ENCODE measurements around the gene ERVK3-1. TPM values are rescaled to one million over a fixed set of nuclear protein-coding genes. Genes with fewer than 3 reads are reported as not detected.

ERVK3-1 gene
- total RNA-seq, 1 donor from 2014 or later: 74.3 TPM

DNA sequence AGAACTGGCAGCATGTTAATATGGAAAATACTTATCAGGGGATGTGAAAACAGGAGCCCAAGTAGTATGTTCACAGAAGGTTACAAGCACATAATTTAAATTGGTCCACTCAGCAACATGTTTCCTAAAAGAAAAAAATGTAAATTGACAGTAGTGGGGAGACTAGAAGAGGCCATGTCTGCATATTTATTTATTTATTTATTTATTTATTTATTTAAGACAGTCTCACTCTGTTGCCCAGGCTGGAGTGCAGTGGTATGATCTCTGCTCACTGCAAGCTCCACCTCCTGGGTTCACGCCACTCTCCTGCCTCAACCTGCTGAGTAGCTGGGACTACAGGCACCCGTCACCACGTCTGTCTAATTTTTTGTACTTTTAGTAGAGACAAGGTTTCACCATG, 40.1 kb upstream of the ERVK3-1 start:
- CTCF ChIA-PET: no interaction called here
- intact Hi-C loops (cut with micrococcal nuclease): no loop called here
- H3K4me1 Mint-ChIP-seq: no peaks in the 10 kb centered on the region
- POLR2A ChIA-PET: no interaction called here
- no peaks in the 10 kb centered on the region for H3K27me3 Mint-ChIP-seq
- H3K27ac Mint-ChIP-seq: no peak overlapping the region
- TF ChIP-seq, protein P1, sequence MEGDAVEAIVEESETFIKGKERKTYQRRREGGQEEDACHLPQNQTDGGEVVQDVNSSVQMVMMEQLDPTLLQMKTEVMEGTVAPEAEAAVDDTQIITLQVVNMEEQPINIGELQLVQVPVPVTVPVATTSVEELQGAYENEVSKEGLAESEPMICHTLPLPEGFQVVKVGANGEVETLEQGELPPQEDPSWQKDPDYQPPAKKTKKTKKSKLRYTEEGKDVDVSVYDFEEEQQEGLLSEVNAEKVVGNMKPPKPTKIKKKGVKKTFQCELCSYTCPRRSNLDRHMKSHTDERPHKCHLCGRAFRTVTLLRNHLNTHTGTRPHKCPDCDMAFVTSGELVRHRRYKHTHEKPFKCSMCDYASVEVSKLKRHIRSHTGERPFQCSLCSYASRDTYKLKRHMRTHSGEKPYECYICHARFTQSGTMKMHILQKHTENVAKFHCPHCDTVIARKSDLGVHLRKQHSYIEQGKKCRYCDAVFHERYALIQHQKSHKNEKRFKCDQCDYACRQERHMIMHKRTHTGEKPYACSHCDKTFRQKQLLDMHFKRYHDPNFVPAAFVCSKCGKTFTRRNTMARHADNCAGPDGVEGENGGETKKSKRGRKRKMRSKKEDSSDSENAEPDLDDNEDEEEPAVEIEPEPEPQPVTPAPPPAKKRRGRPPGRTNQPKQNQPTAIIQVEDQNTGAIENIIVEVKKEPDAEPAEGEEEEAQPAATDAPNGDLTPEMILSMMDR (IDR thresholded peaks at IDR 0.05): no peak
- H3K9me3 Mint-ChIP-seq: peaks cover 20% of the 10 kb centered on the region
- no peak for DNase-seq
- H3K36me3 Mint-ChIP-seq (ENCODE audit: low read depth): peaks cover 55% of the 10 kb centered on the region
- ATAC-seq (ENCODE audit: low read depth): no peak
- H3K4me3 Mint-ChIP-seq: no peak overlapping the region

DNA sequence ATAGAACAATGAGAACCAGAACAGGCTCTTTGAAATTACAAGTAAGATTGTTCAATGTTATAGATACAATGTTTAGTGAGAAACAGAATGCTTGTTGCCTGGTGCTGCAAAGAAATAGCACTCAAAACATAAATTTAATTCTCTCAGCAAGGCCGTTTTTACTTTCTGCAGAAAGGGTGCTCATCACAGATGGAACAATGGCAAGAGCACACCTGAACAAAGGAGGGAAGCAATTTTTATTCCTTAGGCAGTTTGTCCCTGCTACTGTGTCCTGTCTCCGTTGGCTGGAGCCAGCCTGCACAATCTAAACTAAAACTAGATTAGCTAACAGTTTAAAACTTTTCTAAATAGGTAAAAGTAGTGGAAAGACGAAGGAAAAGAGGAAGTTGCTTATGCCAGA, 36.8 kb upstream of the ERVK3-1 start:
- TF ChIP-seq, protein P1 (IDR thresholded peaks at IDR 0.05): no peak
- POLR2A ChIA-PET: no interaction called here
- no peaks in the 10 kb centered on the region for H3K4me1 Mint-ChIP-seq
- no peak for ATAC-seq (ENCODE audit: low read depth)
- intact Hi-C loops (cut with micrococcal nuclease): no loop called here
- no peak overlapping the region for H3K27ac Mint-ChIP-seq
- no peak overlapping the region for H3K4me3 Mint-ChIP-seq
- CTCF ChIA-PET: no interaction called here
- H3K27me3 Mint-ChIP-seq: no peaks in the 10 kb centered on the region
- no peak for DNase-seq
- H3K36me3 Mint-ChIP-seq (ENCODE audit: low read depth): peaks cover 48% of the 10 kb centered on the region
- peaks cover 12% of the 10 kb centered on the region for H3K9me3 Mint-ChIP-seq

DNA sequence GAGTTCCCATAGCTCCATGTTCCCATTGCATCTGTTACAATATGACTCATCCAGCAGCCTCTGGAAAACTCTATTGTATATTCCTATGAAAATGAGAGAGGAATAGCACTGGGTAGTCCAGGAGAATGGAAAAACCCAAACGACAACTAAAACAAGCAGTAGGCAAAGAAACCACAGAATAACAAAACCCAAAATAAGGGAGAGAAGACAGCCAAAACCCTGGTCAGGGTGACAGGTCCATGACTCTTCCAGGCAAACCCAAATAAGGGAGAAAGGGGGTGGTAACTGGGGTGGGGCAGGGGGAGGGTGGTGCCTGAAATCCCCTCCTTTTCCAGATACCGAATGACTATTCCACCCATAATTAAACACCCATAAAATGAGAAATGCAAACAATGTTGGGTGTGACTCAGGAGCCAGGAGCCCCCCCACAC, 30.4 kb upstream of the ERVK3-1 start:
- Mint-ChIP-seq H3K27me3 (no peaks in the 10 kb centered on the region), H3K9me3 (peaks cover 13% of the 10 kb centered on the region), H3K4me1 (peaks cover 23% of the 10 kb centered on the region), H3K36me3 (ENCODE audit: low read depth) (peaks cover 51% of the 10 kb centered on the region), H3K4me3 (no peak overlapping the region), H3K27ac (no peak overlapping the region)
- ATAC-seq (ENCODE audit: low read depth): no peak
- intact Hi-C loops (cut with micrococcal nuclease): loop anchor here (5.0 kb wide), 1 partner anchor 47 kb away; the partner anchor contains the start of gene ZNF544
- no peak for DNase-seq
- ChIA-PET CTCF (no interaction called here), POLR2A (interaction anchor here (1.0 kb wide), 1 partner anchor 285 kb away, joined by 3 read pairs; no protein-coding TSS in a partner anchor)
- TF ChIP-seq, protein P1 (IDR thresholded peaks at IDR 0.05): no peak

DNA sequence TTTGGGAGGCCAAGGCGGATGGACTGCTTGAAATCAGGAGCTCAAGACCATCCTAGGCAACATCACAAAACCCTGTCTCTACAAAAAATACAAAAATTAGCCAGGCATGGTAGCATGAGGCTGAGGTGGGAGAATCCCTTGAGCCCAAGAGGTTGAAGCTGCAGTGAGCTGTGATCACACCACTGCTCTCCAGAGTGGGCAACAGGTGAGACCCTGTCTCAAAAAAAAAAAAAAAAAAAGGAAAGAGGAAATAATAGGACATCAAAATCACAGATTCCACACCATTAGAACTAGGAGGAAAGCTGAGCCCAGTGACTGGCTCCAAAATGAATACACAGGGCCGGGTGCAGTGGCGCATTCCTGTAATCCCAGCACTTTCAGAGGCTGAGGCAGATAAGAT, 29.6 kb upstream of the ERVK3-1 start:
- Mint-ChIP-seq H3K27ac (no peak overlapping the region), H3K27me3 (no peaks in the 10 kb centered on the region), H3K9me3 (peaks cover 11% of the 10 kb centered on the region), H3K4me1 (peaks cover 31% of the 10 kb centered on the region), H3K4me3 (no peak overlapping the region), H3K36me3 (ENCODE audit: low read depth) (peaks cover 47% of the 10 kb centered on the region)
- no peak for ATAC-seq (ENCODE audit: low read depth)
- ChIA-PET CTCF (no interaction called here), POLR2A (interaction anchor here (0.6 to 1.0 kb wide), 3 partner anchors 157 to 284 kb away, joined by 3 to 7 read pairs (median 3); no protein-coding TSS in a partner anchor)
- TF ChIP-seq, protein P1 (IDR thresholded peaks at IDR 0.05): no peak
- intact Hi-C loops (cut with micrococcal nuclease): loop anchor here (5.0 kb wide), 1 partner anchor 48 kb away; the partner anchor contains the start of gene ZNF544
- DNase-seq: no peak

DNA sequence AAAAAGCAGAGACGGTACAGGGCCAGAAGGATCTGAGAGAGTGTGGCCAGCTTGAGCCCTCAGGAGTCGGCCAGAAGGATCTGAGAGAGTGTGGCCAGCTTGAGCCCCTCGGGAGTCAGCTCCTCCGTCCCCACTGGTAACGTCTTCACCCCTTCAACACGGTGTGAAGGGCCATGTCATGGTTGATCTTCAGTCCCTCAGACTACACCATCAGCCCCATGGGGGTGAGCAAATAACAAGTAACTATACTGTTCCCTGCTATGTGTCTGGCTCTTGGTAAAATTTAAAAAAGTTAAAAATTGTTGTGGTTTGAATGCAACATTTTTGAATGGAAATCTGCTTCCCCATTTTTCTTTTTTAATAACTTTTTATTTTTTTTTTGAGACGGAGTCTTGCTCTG, 28.0 kb upstream of the ERVK3-1 start:
- no peaks in the 10 kb centered on the region for H3K27me3 Mint-ChIP-seq
- ChIA-PET CTCF (no interaction called here), POLR2A (no interaction called here)
- DNase-seq (no peak), ATAC-seq (ENCODE audit: low read depth) (no peak)
- H3K36me3 Mint-ChIP-seq (ENCODE audit: low read depth): peaks cover 31% of the 10 kb centered on the region
- TF ChIP-seq, protein P1 (IDR thresholded peaks at IDR 0.05): no peak
- H3K27ac Mint-ChIP-seq: no peak overlapping the region
- H3K4me1 Mint-ChIP-seq: peaks cover 42% of the 10 kb centered on the region
- H3K4me3 Mint-ChIP-seq: peak overlapping the region; percentile 44
- H3K9me3 Mint-ChIP-seq: peaks cover 8% of the 10 kb centered on the region
- intact Hi-C loops (cut with micrococcal nuclease): loop anchor here (5.0 kb wide), 1 partner anchor 50 kb away; the partner anchor contains the start of gene ZNF544

Measured in activated B cell treated with CpG ODN at 0.5 μM for 24 hours (primary cell).